Lung (tissue), 12 donors: ENCODE data around the gene CORO6. TPM values are rescaled to one million over a fixed set of nuclear protein-coding genes. Genes with fewer than 3 reads are reported as not detected.
A peak's percentile ranks its signal among the peaks of the same experiment; 100 is the strongest.

ENCODE experiments used
- ATAC-seq: fragments of 200-7000 bp; cut with Tn5 transposase; one replicate; pipeline ENCODE4 v1.9.1; 2020; ENCODE audit warnings: moderate number of reproducible peaks; ENCODE audit not compliant: insufficient read depth, low FRiP score
- DNase-seq, 3 donors: peaks; one replicate each; pipeline ENCODE4 v3.0.0-alpha.2; 2013 to 2017
- H3K27ac ChIP-seq, 2 donors: one replicate each; pipeline ENCODE4 v1.5.1; 2013; ENCODE audit warnings: mild to moderate bottlenecking in 2 of 2, moderate library complexity in 2 of 2, control low read depth in 1 of 2, inconsistent platforms in 1 of 2, low read depth in 1 of 2, low read length in 1 of 2
- H3K27me3 ChIP-seq, 3 donors: one replicate each; pipeline ENCODE4 v1.5.1; 2013; ENCODE audit warnings: low read length in 2 of 3; ENCODE audit not compliant: control insufficient read depth in 3 of 3, insufficient read depth in 3 of 3
- H3K36me3 ChIP-seq, 4 donors: one replicate each; pipeline ENCODE4 v1.5.1; 2013; ENCODE audit warnings: low read length in 4 of 4, mild to moderate bottlenecking in 1 of 4, moderate library complexity in 1 of 4; ENCODE audit not compliant: control insufficient read depth in 4 of 4, insufficient read depth in 4 of 4
- H3K4me1 ChIP-seq, 5 donors: one replicate each; pipeline ENCODE4 v1.5.1; 2013; ENCODE audit warnings: low read length in 5 of 5, mild to moderate bottlenecking in 2 of 5, moderate library complexity in 1 of 5; ENCODE audit not compliant: control insufficient read depth in 5 of 5, insufficient read depth in 5 of 5
- H3K4me3 ChIP-seq: one replicate; pipeline ENCODE4 v1.5.1; 2013; ENCODE audit warnings: mild to moderate bottlenecking, control low read depth, moderate library complexity
- H3K9ac ChIP-seq, 2 donors: one replicate each; pipeline ENCODE4 v1.5.1; 2013; ENCODE audit warnings: low read length in 2 of 2, control low read depth in 1 of 2; ENCODE audit not compliant: insufficient read depth in 1 of 2
- H3K9me3 ChIP-seq, 4 donors: one replicate each; pipeline ENCODE4 v1.5.1; 2013; ENCODE audit warnings: low read length in 3 of 4, mild to moderate bottlenecking in 1 of 4, moderate library complexity in 1 of 4; ENCODE audit not compliant: control insufficient read depth in 4 of 4, insufficient read depth in 3 of 4
- WGBS, 2 donors: extraction: QIAGEN DNeasy Blood & Tissue Kit; methylation state at CpG; one replicate each; pipeline ENCODE4 v1.1.7; 2013; 5-methylcytosine and 5-hydroxymethylcytosine counted together
- polyA plus RNA-seq, 2 donors: library from polyadenylated mRNA; stranded (reverse); fragments of 200-250 nt; gene quantifications; one replicate each; pipeline ENCODE4 v1.2.1, GENCODE V29; 2013
- total RNA-seq, 2 donors: library from RNA; depleted of rRNA in 1 of 2; stranded (reverse); fragments of >200 nt in 1 of 2; gene quantifications; one replicate each; pipeline ENCODE4 v1.2.1, GENCODE V29; 2014 to 2021
- TF ChIP-seq, protein P1 (sequence below): IDR thresholded peaks from 2 replicates; pipeline ENCODE4 v1.5.1; 2012; ENCODE audit warnings: mild to moderate bottlenecking; ENCODE audit errors: control extremely low read depth, extremely low read depth
- donor health status: control.
- donor health status: control.
- donor health status: Bipolar disorder and iron deficiency.
- donor health status: healthy.
- donor health status: DM: yes; HTN: yes; CAD: no.

The CORO6 gene
- total and polyA plus RNA-seq, 4 donors, result 1.7 to 14.4 (median 5.9) TPM

DNA sequence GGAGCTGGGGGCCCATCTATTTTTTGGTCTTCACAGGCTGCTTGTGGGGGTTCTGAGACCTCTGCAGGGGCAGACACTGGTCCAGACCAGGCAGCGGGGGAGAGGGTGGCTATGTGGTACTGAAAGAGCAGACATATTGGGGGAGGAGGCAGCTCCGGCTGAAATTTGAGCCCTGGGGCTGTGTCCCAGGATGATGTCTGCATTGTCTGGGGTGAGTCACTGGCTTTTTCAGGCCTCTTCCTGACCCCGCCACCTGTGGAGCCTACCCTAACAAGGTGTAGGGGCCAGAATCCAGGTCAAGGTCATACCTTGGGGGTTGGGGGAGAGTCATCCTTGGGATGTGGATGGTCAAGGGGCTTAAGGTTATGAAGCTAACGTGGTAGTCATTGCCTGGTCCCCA lies 2.4 kb downstream of the CORO6 start:
- peaks cover 0 to 40% (median 25%) of the 10 kb centered on the region in 5 donors for H3K4me1 ChIP-seq
- WGBS, 2 donors, result 92 to 93% methylated on average over 4 of the region's 4 CpGs
- H3K9ac ChIP-seq, result no peak overlapping the region

DNA sequence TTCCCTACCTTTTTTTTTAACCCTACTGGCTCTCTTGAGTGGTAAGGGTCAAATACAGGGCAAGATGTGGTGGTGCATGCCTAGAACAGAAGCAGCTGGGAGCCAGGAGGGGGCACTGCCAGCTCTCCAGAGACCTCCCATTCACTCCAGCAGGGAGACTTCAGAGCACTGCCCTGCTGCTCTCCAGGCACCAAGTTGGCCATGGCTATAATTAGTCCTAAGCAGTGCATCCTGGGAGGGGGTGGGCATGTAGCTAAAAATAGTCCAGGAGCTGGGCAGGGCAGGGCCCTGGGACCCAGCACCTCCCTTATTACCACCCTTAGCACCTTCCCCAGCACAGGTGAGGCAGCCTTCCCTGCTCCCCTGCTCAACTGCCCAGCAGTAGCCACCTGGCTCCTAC lies 3.5 kb downstream of the CORO6 start:
- Histone ChIP-seq H3K4me3 (no peak overlapping the region), H3K9ac (no peak overlapping the region), H3K27ac (peak overlapping the region in 1 of 2 donors; percentile 93), H3K9me3 (peaks cover 0 to 3% (median 0%) of the 10 kb centered on the region in 4 donors), H3K36me3 (no peaks in the 10 kb centered on the region), H3K4me1 (peaks cover 0 to 45% (median 31%) of the 10 kb centered on the region in 5 donors), H3K27me3 (peaks cover 0 to 54% (median 48%) of the 10 kb centered on the region in 3 donors)
- no peak for ATAC-seq
- peak in 2 of 3 donors; percentile 28 to 48 for DNase-seq
- TF ChIP-seq, protein P1, sequence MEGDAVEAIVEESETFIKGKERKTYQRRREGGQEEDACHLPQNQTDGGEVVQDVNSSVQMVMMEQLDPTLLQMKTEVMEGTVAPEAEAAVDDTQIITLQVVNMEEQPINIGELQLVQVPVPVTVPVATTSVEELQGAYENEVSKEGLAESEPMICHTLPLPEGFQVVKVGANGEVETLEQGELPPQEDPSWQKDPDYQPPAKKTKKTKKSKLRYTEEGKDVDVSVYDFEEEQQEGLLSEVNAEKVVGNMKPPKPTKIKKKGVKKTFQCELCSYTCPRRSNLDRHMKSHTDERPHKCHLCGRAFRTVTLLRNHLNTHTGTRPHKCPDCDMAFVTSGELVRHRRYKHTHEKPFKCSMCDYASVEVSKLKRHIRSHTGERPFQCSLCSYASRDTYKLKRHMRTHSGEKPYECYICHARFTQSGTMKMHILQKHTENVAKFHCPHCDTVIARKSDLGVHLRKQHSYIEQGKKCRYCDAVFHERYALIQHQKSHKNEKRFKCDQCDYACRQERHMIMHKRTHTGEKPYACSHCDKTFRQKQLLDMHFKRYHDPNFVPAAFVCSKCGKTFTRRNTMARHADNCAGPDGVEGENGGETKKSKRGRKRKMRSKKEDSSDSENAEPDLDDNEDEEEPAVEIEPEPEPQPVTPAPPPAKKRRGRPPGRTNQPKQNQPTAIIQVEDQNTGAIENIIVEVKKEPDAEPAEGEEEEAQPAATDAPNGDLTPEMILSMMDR, result no peak

More for the DNA sequence above, 2.4 kb downstream of the CORO6 start:
- H3K9me3 ChIP-seq, result peaks cover 0 to 3% (median 0%) of the 10 kb centered on the region in 4 donors
- peak overlapping the region in 1 of 2 donors; percentile 93 for H3K27ac ChIP-seq
- DNase-seq, result no peak
- H3K4me3 ChIP-seq, result no peak overlapping the region
- peaks cover 0 to 3% (median 0%) of the 10 kb centered on the region in 4 donors for H3K36me3 ChIP-seq
- peaks cover 0 to 53% (median 48%) of the 10 kb centered on the region in 3 donors for H3K27me3 ChIP-seq
- ATAC-seq, result no peak
- TF ChIP-seq, protein P1, result no peak

DNA sequence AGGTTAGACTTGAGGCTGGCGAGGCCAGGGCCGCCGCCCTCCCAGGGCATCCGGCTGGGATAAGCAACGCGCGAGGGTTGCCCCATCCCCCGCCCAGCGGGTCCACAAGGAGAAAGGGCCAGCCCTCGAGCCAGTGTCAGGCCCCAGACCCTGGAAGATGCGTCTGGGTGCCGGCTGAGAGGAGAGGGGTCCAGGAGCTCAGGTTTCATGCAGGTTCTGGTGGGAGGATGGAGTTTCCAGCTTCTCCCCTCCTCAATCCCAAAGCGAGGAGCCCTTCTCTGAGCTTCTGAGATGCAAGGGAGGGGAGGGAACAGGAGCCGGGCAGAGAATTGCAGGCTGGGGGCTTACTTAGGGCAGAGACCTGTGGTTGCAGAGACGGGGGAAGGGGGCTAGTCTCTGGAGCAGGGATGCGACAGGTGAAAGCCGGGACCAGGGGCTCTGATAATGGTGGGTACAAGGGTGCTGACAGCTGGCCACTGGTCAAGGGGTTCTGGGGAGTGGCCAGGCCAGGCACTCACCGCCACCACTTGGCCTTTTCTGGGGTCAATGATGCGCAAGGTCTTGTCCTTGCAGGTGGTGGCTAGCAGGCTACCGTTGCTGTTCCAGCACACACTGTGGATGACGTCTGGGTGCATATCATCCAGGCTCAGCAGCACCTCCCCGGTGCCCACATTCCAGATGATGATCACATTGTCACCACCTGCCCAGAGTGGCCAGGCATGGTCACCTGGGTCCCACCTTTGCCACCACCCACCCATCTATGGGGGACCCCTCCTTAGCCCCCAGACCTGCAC lies 4.2 kb downstream of the CORO6 start:
- H3K27ac ChIP-seq, result peak overlapping the region in 1 of 2 donors; percentile 29
- H3K4me1 ChIP-seq, result peaks cover 0 to 51% (median 38%) of the 10 kb centered on the region in 5 donors
- no peaks in the 10 kb centered on the region for H3K36me3 ChIP-seq
- ATAC-seq, result no peak
- DNase-seq, result no peak
- no peak overlapping the region for H3K9ac ChIP-seq
- 45 to 50% methylated on average over 21 to 22 of the region's 22 CpGs for WGBS, 2 donors
- no peak overlapping the region for H3K4me3 ChIP-seq
- peaks cover 0 to 3% (median 0%) of the 10 kb centered on the region in 4 donors for H3K9me3 ChIP-seq
- H3K27me3 ChIP-seq, result peaks cover 0 to 54% (median 49%) of the 10 kb centered on the region in 3 donors
- TF ChIP-seq, protein P1, result no peak
